K562 (cell line): ENCODE results near the gene TADA2A. TPM values are rescaled to one million over a fixed set of nuclear protein-coding genes. Genes with fewer than 3 reads are reported as not detected.

Experiments used
- CTCF ChIP-seq, 3 experiments: IDR thresholded peaks in 2 of 3; conservative IDR thresholded peaks in 1 of 3; 2 replicates each; pipeline ENCODE4 v1.5.1; 2011 to 2012; ENCODE audit warnings: low read length in 3 of 3, mild to moderate bottlenecking in 3 of 3, control low read depth in 2 of 3, improper control_type of control experiment in 1 of 3, inconsistent platforms in 1 of 3, low read depth in 1 of 3, mixed read lengths in 1 of 3, moderate library complexity in 1 of 3; ENCODE audit not compliant: insufficient read depth in 2 of 3
- L3MBTL2 ChIP-seq: fragments of 450-650 bp; IDR thresholded peaks from 2 replicates; pipeline ENCODE4 v1.6.1; 2016; ENCODE audit warnings: mild to moderate bottlenecking, moderate library complexity
- REST ChIP-seq, 2 experiments: fragments of 450-650 bp; formaldehyde crosslinking in 1 of 2; IDR thresholded peaks; 2 replicates each; pipeline versions ENCODE4 v1.4.0 to v1.6.1; 2014 to 2020; ENCODE audit warnings: mild to moderate bottlenecking in 2 of 2, borderline replicate concordance in 1 of 2, low read depth in 1 of 2
- SAFB2 ChIP-seq: fragments of 200-400 bp; formaldehyde crosslinking; IDR thresholded peaks from 2 replicates; pipeline ENCODE4 v1.6.1; 2018; ENCODE audit warnings: borderline replicate concordance, low read length, low read depth, moderate library complexity; ENCODE audit not compliant: severe bottlenecking
- ZBTB5 ChIP-seq: fragments of 450-650 bp; IDR thresholded peaks from 2 replicates; pipeline ENCODE4 v1.6.1; 2017; ENCODE audit warnings: antibody characterized with exemption
- ZNF133 ChIP-seq: fragments of 250-450 bp; sonication (Bioruptor Pico); IDR thresholded peaks from 2 replicates; pipeline ENCODE4 v1.4.0; 2020; ENCODE audit warnings: mild to moderate bottlenecking
- polyA plus RNA-seq, 8 experiments: library from polyadenylated mRNA; depleted of rRNA in 4 of 8; stranded (reverse) in 5 of 8; unstranded in 3 of 8; fragments of >200 nt; fragmentation: Nextera tagmentation in 2 of 8; fragmentation: Illumina TruSeq in 1 of 8; extraction: Ambion mirVana in 2 of 8; extraction: Trizol in 1 of 8; gene quantifications; 2 replicates each; pipeline versions ENCODE4 v1.2.1 to v1.2.3, GENCODE V29; 2011 to 2014; ENCODE audit warnings: inconsistent platforms in 1 of 8, missing spikeins in 1 of 8
- total RNA-seq, 7 experiments: library from RNA; depleted of rRNA in 6 of 7; stranded (reverse); fragments of >200 nt in 6 of 7; fragmentation: Illumina TruSeq in 2 of 7; extraction: Trizol in 2 of 7; gene quantifications; 2 replicates each; pipeline versions ENCODE4 v1.2.1 to v1.2.3, GENCODE V29; 2011 to 2021; ENCODE audit warnings: low replicate concordance in 1 of 7
- TF ChIP-seq, protein P1 (sequence below): IDR thresholded peaks from 2 replicates; pipeline ENCODE4 v1.6.1; 2014; ENCODE audit warnings: antibody characterized with exemption

Gene TADA2A
- total and polyA plus RNA-seq, 9 of the 15 experiments (the other 6 are each of a cell fraction or from before 2014, with no cell fraction given) = 13.8 to 37.7 (median 25.0) TPM

DNA sequence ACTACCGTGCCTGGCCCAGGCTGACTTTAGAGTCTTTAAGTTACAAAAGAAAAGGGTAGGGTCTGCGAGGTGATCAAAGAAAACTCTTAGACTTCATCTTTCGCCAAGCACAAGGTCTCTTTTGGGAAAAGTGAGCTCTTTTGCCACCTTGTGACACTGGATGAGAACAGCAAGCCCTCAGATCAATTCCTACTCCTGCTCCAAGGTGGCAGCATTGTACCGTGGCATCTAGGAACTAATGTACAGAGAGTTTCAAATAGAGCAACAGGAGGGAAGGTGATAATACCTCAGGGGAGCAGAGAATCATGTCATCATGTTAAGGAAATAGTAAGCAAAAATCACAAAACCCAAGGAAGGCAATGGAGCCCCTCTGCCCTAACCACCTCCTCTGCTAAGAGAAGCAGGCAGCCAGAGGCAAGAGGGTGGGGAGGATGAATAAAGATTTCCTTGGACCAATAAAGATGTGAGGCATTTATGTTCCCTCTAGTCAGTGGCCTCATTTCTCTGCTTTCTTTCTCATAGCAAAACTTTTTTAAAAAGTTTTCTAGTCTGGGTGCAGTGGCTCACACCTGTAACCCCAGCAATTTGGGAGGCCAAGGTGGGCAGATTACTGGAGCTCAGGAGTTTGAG is 33.0 kb upstream of the TADA2A start (continued):
- TF ChIP-seq CTCF (IDR thresholded peaks at IDR 0.05 in 2 of 3, conservative IDR thresholded peaks at IDR 0.05 in 1 of 3; ENCODE audit: insufficient read depth in 2 of 3, low read depth in 1 of 3, low read length in 3 of 3) (peak; percentile 99 to 100 (median 100)), SAFB2 (no peak), ZNF133 (CRISPR knock-in tag) (no peak), ZBTB5 (no peak), REST (IDR thresholded peaks at IDR 0.05; ENCODE audit: borderline replicate concordance) (peak; percentile 93), REST (CRISPR knock-in tag; IDR thresholded peaks at IDR 0.05; ENCODE audit: low read depth) (no peak), L3MBTL2 (peak; percentile 80)
- TF ChIP-seq, protein P1, sequence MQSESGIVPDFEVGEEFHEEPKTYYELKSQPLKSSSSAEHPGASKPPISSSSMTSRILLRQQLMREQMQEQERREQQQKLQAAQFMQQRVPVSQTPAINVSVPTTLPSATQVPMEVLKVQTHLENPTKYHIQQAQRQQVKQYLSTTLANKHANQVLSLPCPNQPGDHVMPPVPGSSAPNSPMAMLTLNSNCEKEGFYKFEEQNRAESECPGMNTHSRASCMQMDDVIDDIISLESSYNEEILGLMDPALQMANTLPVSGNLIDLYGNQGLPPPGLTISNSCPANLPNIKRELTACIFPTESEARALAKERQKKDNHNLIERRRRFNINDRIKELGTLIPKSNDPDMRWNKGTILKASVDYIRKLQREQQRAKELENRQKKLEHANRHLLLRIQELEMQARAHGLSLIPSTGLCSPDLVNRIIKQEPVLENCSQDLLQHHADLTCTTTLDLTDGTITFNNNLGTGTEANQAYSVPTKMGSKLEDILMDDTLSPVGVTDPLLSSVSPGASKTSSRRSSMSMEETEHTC = no peak
